Spleen (tissue), 11 donors: ENCODE measurements around the gene ATP8A2. TPM values are rescaled to one million over a fixed set of nuclear protein-coding genes. Genes with fewer than 3 reads are reported as not detected.

Source experiments
- DNase-seq: peaks from one replicate; pipeline ENCODE4 v3.0.0-alpha.2; 2020
- H3K27ac ChIP-seq, 8 donors: fragments of 200-600 bp; sonication (generic) in 7 of 8; 1 replicate in 4 of 8; 2 replicates in 4 of 8; pipeline versions ENCODE4 v1.5.0 to v1.8.0; 2016 to 2021; ENCODE audit warnings: inconsistent platforms in 4 of 8, mild to moderate bottlenecking in 4 of 8, moderate library complexity in 1 of 8
- H3K27me3 ChIP-seq, 7 donors: fragments of 200-600 bp; sonication (generic) in 6 of 7; replicated peaks in 1 of 7; 1 replicate in 4 of 7; 2 replicates in 3 of 7; pipeline versions ENCODE4 v1.5.0 to v1.8.0; 2016 to 2021; ENCODE audit warnings: inconsistent platforms in 3 of 7, mild to moderate bottlenecking in 1 of 7
- H3K36me3 ChIP-seq, 6 donors: fragments of 200-600 bp; sonication (generic) in 5 of 6; 1 replicate in 4 of 6; 2 replicates in 2 of 6; pipeline versions ENCODE4 v1.5.0 to v1.8.0; 2016 to 2021; ENCODE audit warnings: inconsistent platforms in 2 of 6
- H3K4me1 ChIP-seq, 6 donors: fragments of 200-600 bp; sonication (generic) in 5 of 6; 1 replicate in 3 of 6; 2 replicates in 3 of 6; pipeline versions ENCODE4 v1.5.0 to v1.8.0; 2016 to 2021; ENCODE audit warnings: inconsistent platforms in 3 of 6
- H3K4me3 ChIP-seq, 8 donors: fragments of 200-600 bp; sonication (generic) in 7 of 8; 1 replicate in 4 of 8; 2 replicates in 4 of 8; pipeline versions ENCODE4 v1.5.0 to v1.8.0; 2016 to 2021; ENCODE audit warnings: inconsistent platforms in 4 of 8, mild to moderate bottlenecking in 4 of 8, moderate library complexity in 2 of 8
- H3K9me3 ChIP-seq, 8 donors: fragments of 200-600 bp; sonication (generic) in 7 of 8; 1 replicate in 4 of 8; 2 replicates in 4 of 8; pipeline versions ENCODE4 v1.5.0 to v1.8.0; 2016 to 2021; ENCODE audit warnings: inconsistent platforms in 4 of 8
- POLR2A ChIP-seq, 3 donors: fragments of 450-650 bp; IDR thresholded peaks; one replicate each; pipeline ENCODE4 v1.5.1; 2017; ENCODE audit warnings: antibody characterized with exemption in 3 of 3, mild to moderate bottlenecking in 1 of 3
- POLR2AphosphoS5 ChIP-seq, 3 donors: sonication (generic); formaldehyde crosslinking; IDR thresholded peaks; one replicate each; pipeline ENCODE4 v1.5.1; 2017; ENCODE audit warnings: antibody characterized with exemption in 3 of 3
- WGBS, 5 donors: extraction: QIAGEN DNeasy Blood & Tissue Kit in 3 of 5; methylation state at CpG; one replicate each; pipeline versions ENCODE4 v1.1.5 to v1.1.7; 2013 to 2018; 5-methylcytosine and 5-hydroxymethylcytosine counted together
- intact Hi-C: fragments of 100-400 bp; cut with DNase I; formaldehyde crosslinking; loops from one replicate; pipeline ENCODE4 v1.15.0; 2023; ENCODE audit warnings: low total_unique reads
- polyA plus RNA-seq, 3 donors: library from polyadenylated mRNA; stranded (reverse); fragments of 200-250 nt; gene quantifications; one replicate each; pipeline ENCODE4 v1.2.1, GENCODE V29; 2013
- total RNA-seq, 7 donors: library from RNA; depleted of rRNA in 3 of 7; stranded (reverse); fragments of >200 nt in 3 of 7; fragmentation: NEBNext Ultra II Directional in 4 of 7; extraction: Animal tissue kit (Norgen Biotek cat#: 25700) in 4 of 7; gene quantifications; one replicate each; pipeline versions ENCODE4 v1.1.0 to v1.2.1, GENCODE V29; 2016 to 2021
- TF ChIP-seq, protein P1 (sequence below), 11 experiments: fragments of 200-600 bp in 7 of 11; fragments of 450-650 bp in 4 of 11; sonication (generic) in 4 of 11; IDR thresholded peaks in 8 of 11; conservative IDR thresholded peaks in 3 of 11; 1 replicate in 7 of 11; 2 replicates in 4 of 11; pipeline versions ENCODE4 v1.4.0 to v1.8.0; 2016 to 2021; ENCODE audit warnings: antibody characterized with exemption in 11 of 11, inconsistent platforms in 4 of 11, mild to moderate bottlenecking in 1 of 11
- donor health status: healthy with polysubstance abuse.
- donor health status: DM: no; HTN: no; CAD: no; lungs with moderate emphysema.
- donor health status: DM: no; HTN: no; CAD: no.
- donor health status: Bipolar disorder and iron deficiency.
- donor health status: healthy.
- donor health status: DM: no; HTN: no; CAD: no.
- donor health status: DM: yes; HTN: yes; CAD: no.

ATP8A2 gene
- total and polyA plus RNA-seq, 10 donors, result 0.09 to 0.46 (median 0.25) TPM

DNA sequence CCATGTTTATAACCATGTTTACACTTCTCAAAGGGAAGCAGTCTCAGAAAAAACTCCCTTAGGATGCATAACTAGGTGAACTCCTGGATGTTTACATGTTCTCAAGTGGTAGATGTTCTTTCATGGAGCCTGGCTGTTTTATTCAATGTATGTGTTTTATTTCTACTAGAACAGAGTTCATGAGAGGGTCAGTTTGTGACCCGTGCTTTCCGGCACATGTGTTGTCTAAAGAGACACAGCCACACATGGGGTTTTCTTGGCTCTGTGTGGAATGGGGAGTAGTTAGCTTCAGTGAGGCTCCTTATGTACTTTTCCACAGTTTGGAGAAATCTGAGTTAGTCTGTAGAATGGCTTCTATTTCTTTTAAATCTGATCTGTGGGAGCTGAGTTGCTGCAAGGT is 60.9 kb downstream of the ATP8A2 start:
- no peak for DNase-seq
- H3K27ac ChIP-seq, result no peak overlapping the region
- peaks cover 0 to under 1% (median 0%) of the 10 kb centered on the region in 8 donors for H3K9me3 ChIP-seq
- intact Hi-C loops, result no loop called here
- H3K36me3 ChIP-seq, result no peaks in the 10 kb centered on the region
- 67 to 86% (median 79%) methylated on average over 2 of the region's 2 CpGs for WGBS, 5 donors
- no peak for TF ChIP-seq POLR2AphosphoS5 (IDR thresholded peaks at IDR 0.05)
- TF ChIP-seq, protein P1, sequence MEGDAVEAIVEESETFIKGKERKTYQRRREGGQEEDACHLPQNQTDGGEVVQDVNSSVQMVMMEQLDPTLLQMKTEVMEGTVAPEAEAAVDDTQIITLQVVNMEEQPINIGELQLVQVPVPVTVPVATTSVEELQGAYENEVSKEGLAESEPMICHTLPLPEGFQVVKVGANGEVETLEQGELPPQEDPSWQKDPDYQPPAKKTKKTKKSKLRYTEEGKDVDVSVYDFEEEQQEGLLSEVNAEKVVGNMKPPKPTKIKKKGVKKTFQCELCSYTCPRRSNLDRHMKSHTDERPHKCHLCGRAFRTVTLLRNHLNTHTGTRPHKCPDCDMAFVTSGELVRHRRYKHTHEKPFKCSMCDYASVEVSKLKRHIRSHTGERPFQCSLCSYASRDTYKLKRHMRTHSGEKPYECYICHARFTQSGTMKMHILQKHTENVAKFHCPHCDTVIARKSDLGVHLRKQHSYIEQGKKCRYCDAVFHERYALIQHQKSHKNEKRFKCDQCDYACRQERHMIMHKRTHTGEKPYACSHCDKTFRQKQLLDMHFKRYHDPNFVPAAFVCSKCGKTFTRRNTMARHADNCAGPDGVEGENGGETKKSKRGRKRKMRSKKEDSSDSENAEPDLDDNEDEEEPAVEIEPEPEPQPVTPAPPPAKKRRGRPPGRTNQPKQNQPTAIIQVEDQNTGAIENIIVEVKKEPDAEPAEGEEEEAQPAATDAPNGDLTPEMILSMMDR (IDR thresholded peaks at IDR 0.05 in 8 of 11, conservative IDR thresholded peaks at IDR 0.05 in 3 of 11), result no peak
- TF ChIP-seq POLR2A (IDR thresholded peaks at IDR 0.05), result no peak
- H3K4me3 ChIP-seq, result no peak overlapping the region
- H3K27me3 ChIP-seq, result peaks cover 0 to 1% (median 0%) of the 10 kb centered on the region in 7 donors
- H3K4me1 ChIP-seq, result no peaks in the 10 kb centered on the region

DNA sequence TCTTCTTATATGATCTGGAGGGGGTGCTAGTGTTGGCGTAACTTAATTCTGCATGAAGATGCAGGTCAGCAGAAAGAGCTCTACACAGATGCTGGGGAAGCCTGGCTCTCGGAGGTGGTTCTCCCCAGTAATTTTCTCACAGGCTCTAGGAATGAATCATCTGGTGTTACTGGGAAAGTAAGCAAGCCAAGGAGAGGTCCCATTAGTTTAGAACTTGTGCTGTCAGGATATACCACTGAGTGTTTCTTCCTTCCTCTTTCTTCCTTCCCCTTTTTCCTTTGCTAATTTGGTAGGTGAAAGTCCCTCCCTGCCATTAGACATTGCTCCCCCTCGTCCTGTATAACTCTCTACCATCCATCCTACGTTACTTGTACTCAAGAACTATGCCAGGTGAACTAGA is 68.3 kb downstream of the ATP8A2 start:
- peaks cover 0 to 20% (median 0%) of the 10 kb centered on the region in 7 donors for H3K27me3 ChIP-seq
- H3K9me3 ChIP-seq, result no peaks in the 10 kb centered on the region
- TF ChIP-seq POLR2AphosphoS5 (IDR thresholded peaks at IDR 0.05) (no peak), POLR2A (IDR thresholded peaks at IDR 0.05) (no peak)
- TF ChIP-seq, protein P1 (IDR thresholded peaks at IDR 0.05 in 8 of 11, conservative IDR thresholded peaks at IDR 0.05 in 3 of 11), result no peak
- H3K27ac ChIP-seq, result no peak overlapping the region
- H3K4me1 ChIP-seq, result peaks cover 0 to 3% (median 0%) of the 10 kb centered on the region in 6 donors
- DNase-seq, result no peak
- H3K4me3 ChIP-seq, result no peak overlapping the region
- H3K36me3 ChIP-seq, result no peaks in the 10 kb centered on the region
- intact Hi-C loops, result no loop called here
- 25 to 33% (median 28%) methylated on average over 4 of the region's 4 CpGs for WGBS, 5 donors

DNA sequence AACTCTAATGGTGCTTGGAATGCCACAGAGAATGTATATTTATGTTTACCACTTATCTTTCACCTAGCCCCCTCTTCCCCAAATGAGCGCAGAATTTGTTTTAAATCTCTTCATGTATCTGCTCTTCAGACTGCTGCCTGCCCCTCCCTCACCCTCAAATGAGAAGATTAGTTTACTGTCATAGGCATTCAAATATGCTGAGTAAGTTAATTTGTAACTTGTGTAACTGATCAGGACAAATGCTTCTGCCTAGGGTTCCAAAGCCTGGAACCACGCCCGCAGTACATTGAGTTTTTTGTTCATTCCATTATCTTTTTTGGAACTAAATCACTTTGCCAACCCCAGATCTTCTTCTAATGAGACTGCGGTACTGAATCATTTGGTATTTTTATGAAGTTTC is 74.5 kb downstream of the ATP8A2 start:
- WGBS, 5 donors, result 90 to 97% (median 96%) methylated on average over 4 of the region's 4 CpGs

DNA sequence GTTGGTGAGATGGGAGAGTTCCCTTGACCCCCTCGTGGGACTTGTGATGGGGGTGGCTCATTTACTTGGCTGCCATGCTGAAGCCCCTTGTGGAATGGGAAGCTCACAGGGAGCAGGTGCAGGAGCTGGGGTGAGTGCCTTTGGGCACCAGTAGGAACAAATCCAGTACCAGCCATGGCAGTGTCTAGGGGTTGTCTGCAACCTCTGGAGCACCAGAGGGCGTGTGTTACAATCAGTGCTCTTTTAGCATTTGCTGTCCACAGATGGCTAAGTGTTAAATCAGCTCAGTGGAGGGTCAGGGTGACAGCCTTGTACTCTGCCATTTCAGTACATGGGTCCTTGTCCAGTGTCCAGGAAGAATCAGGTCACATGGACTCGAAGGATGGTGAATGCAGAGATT is 75.6 kb downstream of the ATP8A2 start:
- TF ChIP-seq, protein P1 (IDR thresholded peaks at IDR 0.05 in 8 of 11, conservative IDR thresholded peaks at IDR 0.05 in 3 of 11), result no peak
- TF ChIP-seq POLR2A (IDR thresholded peaks at IDR 0.05) (no peak), POLR2AphosphoS5 (IDR thresholded peaks at IDR 0.05) (no peak)
- WGBS, 5 donors, result 68 to 75% (median 72%) methylated on average over 3 of the region's 3 CpGs

More for the DNA sequence above, 74.5 kb downstream of the ATP8A2 start:
- no peak overlapping the region for H3K4me3 ChIP-seq
- H3K4me1 ChIP-seq, result no peaks in the 10 kb centered on the region
- H3K27me3 ChIP-seq, result peaks cover 0 to 24% (median 0%) of the 10 kb centered on the region in 7 donors
- no peaks in the 10 kb centered on the region for H3K36me3 ChIP-seq
- intact Hi-C loops, result no loop called here
- H3K27ac ChIP-seq, result no peak overlapping the region
- H3K9me3 ChIP-seq, result peaks cover 0 to 13% (median 10%) of the 10 kb centered on the region in 8 donors
- no peak for DNase-seq
- TF ChIP-seq POLR2A (IDR thresholded peaks at IDR 0.05) (no peak), POLR2AphosphoS5 (IDR thresholded peaks at IDR 0.05) (no peak)
- TF ChIP-seq, protein P1 (IDR thresholded peaks at IDR 0.05 in 8 of 11, conservative IDR thresholded peaks at IDR 0.05 in 3 of 11), result no peak

More for the DNA sequence above, 75.6 kb downstream of the ATP8A2 start:
- peaks cover 0 to 29% (median 0%) of the 10 kb centered on the region in 7 donors for H3K27me3 ChIP-seq
- H3K36me3 ChIP-seq, result no peaks in the 10 kb centered on the region
- H3K4me1 ChIP-seq, result no peaks in the 10 kb centered on the region
- intact Hi-C loops, result no loop called here
- no peak overlapping the region for H3K4me3 ChIP-seq
- H3K27ac ChIP-seq, result no peak overlapping the region
- peaks cover 0 to 13% (median 10%) of the 10 kb centered on the region in 8 donors for H3K9me3 ChIP-seq
- DNase-seq, result no peak
